Measurements from ENCODE around the gene COL2A1.

COL2A1 gene

GRCh38 chr12:47943623-47944340 lies 60.5 kb downstream of the COL2A1 start:
- DNase-seq, result no peak

- DNase-seq, result no peak
Observed at GRCh38 chr12:47942614-47943225, 61.6 kb downstream of the COL2A1 start.

GRCh38 chr12:47941871-47942613 lies 62.2 kb downstream of the COL2A1 start:
- DNase-seq, result no peak

- DNase-seq, result no peak
Observed at GRCh38 chr12:47941475-47941780, 62.8 kb downstream of the COL2A1 start.

GRCh38 chr12:47940773-47941474 lies 63.4 kb downstream of the COL2A1 start:
- DNase-seq, result no peak

- no peak for DNase-seq
Observed at GRCh38 chr12:47939009-47939601, 65.2 kb downstream of the COL2A1 start.

GRCh38 chr12:47938594-47938993 lies 65.7 kb downstream of the COL2A1 start:
- no peak for DNase-seq

- peak; percentile 75 for DNase-seq
Observed at GRCh38 chr12:47938093-47938492, 66.2 kb downstream of the COL2A1 start.

GRCh38 chr12:47935184-47935583 lies 69.1 kb downstream of the COL2A1 start:
- DNase-seq, result peak; percentile 80

GRCh38 chr12:47931187-47931586 lies 73.1 kb downstream of the COL2A1 start:
- no peak for DNase-seq

GRCh38 chr12:47930634-47931033 lies 73.6 kb downstream of the COL2A1 start:
- DNase-seq, result no peak

GRCh38 chr12:47927346-47927745 lies 76.9 kb downstream of the COL2A1 start:
- DNase-seq, result no peak
